Spinal cord (tissue), 10 donors: ENCODE results near the gene KLHDC9. TPM values are rescaled to one million over a fixed set of nuclear protein-coding genes. Genes with fewer than 3 reads are reported as not detected.

Experiments
- DNase-seq, 6 donors: peaks; one replicate each; pipeline versions ENCODE4 v3.0.0 to v3.0.0-alpha.2; 2013 to 2015; ENCODE audit warnings: low spot score in 6 of 6, low read depth in 4 of 6
- H3K27ac ChIP-seq: one replicate; pipeline ENCODE4 v1.5.1; 2013; ENCODE audit warnings: low read depth, low read length, control low read depth
- H3K27me3 ChIP-seq: one replicate; pipeline ENCODE4 v1.6.1; 2013; ENCODE audit warnings: low read length; ENCODE audit not compliant: control insufficient read depth, insufficient read depth
- H3K36me3 ChIP-seq: one replicate; pipeline ENCODE4 v1.6.1; 2013; ENCODE audit warnings: low read length; ENCODE audit not compliant: control insufficient read depth, insufficient read depth
- H3K4me1 ChIP-seq: one replicate; pipeline ENCODE4 v1.6.1; 2013; ENCODE audit warnings: low read length; ENCODE audit not compliant: control insufficient read depth, insufficient read depth
- H3K4me3 ChIP-seq: one replicate; pipeline ENCODE4 v1.5.1; 2013; ENCODE audit warnings: low read depth, low read length, control low read depth
- H3K9me3 ChIP-seq: one replicate; pipeline ENCODE4 v1.6.1; 2013; ENCODE audit warnings: low read length; ENCODE audit not compliant: control insufficient read depth, insufficient read depth
- WGBS: methylation state at CpG from one replicate; pipeline ENCODE4 v1.1.5; 2013; ENCODE audit warnings: missing lambda C conversion rate; ENCODE audit not compliant: insufficient coverage; 5-methylcytosine and 5-hydroxymethylcytosine counted together
- polyA plus RNA-seq, 2 donors: library from polyadenylated mRNA; unstranded; fragments of 120-200 nt; gene quantifications; one replicate each; pipeline ENCODE4 v1.2.1, GENCODE V29; 2013; ENCODE audit not compliant: insufficient read length in 2 of 2
- total RNA-seq, 2 donors: library from RNA; depleted of rRNA in 1 of 2; stranded (reverse); fragments of 120-200 nt in 1 of 2; fragments of >200 nt in 1 of 2; gene quantifications; one replicate each; pipeline versions ENCODE4 v1.2.3 to v1.2.4, GENCODE V29; 2013 to 2014
- donor health status: healthy.

Gene KLHDC9
- total and polyA plus RNA-seq, 4 donors: 10.0 to 27.7 (median 24.2) TPM

GRCh38 chr1:161074676-161075368, 23.3 kb upstream of the KLHDC9 start:
- H3K27me3 ChIP-seq: no peaks in the 10 kb centered on the region
- no peaks in the 10 kb centered on the region for H3K9me3 ChIP-seq
- WGBS: 87% methylated on average over 9 of the region's 12 CpGs
- H3K36me3 ChIP-seq: no peaks in the 10 kb centered on the region
- H3K4me3 ChIP-seq: no peak overlapping the region
- no peak overlapping the region for H3K27ac ChIP-seq
- DNase-seq: no peak
- H3K4me1 ChIP-seq: no peaks in the 10 kb centered on the region

- no peaks in the 10 kb centered on the region for H3K4me1 ChIP-seq
- no peaks in the 10 kb centered on the region for H3K36me3 ChIP-seq
- no peak overlapping the region for H3K27ac ChIP-seq
- no peaks in the 10 kb centered on the region for H3K9me3 ChIP-seq
- no peaks in the 10 kb centered on the region for H3K27me3 ChIP-seq
- no peak for DNase-seq
- H3K4me3 ChIP-seq: no peak overlapping the region
These were observed 21.8 kb upstream of the KLHDC9 start for GRCh38 chr1:161076410-161076809.

- H3K4me3 ChIP-seq: no peak overlapping the region
- no peak overlapping the region for H3K27ac ChIP-seq
- no peaks in the 10 kb centered on the region for H3K36me3 ChIP-seq
- DNase-seq: no peak
- no peaks in the 10 kb centered on the region for H3K27me3 ChIP-seq
- no peaks in the 10 kb centered on the region for H3K9me3 ChIP-seq
- H3K4me1 ChIP-seq: no peaks in the 10 kb centered on the region
- whole genome bisulfite sequencing: 56% methylated on average over 8 of the region's 9 CpGs
These were observed 20.7 kb upstream of the KLHDC9 start for GRCh38 chr1:161077426-161077825.

- DNase-seq: no peak
- no peaks in the 10 kb centered on the region for H3K36me3 ChIP-seq
- no peaks in the 10 kb centered on the region for H3K9me3 ChIP-seq
- no peak overlapping the region for H3K27ac ChIP-seq
- WGBS: 57% methylated on average over 39 of the region's 41 CpGs
- no peaks in the 10 kb centered on the region for H3K27me3 ChIP-seq
- H3K4me3 ChIP-seq: no peak overlapping the region
- no peaks in the 10 kb centered on the region for H3K4me1 ChIP-seq
These were observed 18.6 kb upstream of the KLHDC9 start for GRCh38 chr1:161079436-161080110.

GRCh38 chr1:161080441-161081405, 17.4 kb upstream of the KLHDC9 start:
- H3K27ac ChIP-seq: no peak overlapping the region
- H3K4me1 ChIP-seq: no peaks in the 10 kb centered on the region
- WGBS: 47% methylated on average over 4 of the region's 5 CpGs
- H3K9me3 ChIP-seq: no peaks in the 10 kb centered on the region
- H3K4me3 ChIP-seq: no peak overlapping the region
- DNase-seq: no peak
- H3K27me3 ChIP-seq: no peaks in the 10 kb centered on the region
- no peaks in the 10 kb centered on the region for H3K36me3 ChIP-seq

- 77% methylated on average over 5 of the region's 5 CpGs for WGBS
- H3K36me3 ChIP-seq: no peaks in the 10 kb centered on the region
- no peak overlapping the region for H3K4me3 ChIP-seq
- DNase-seq: no peak
- no peaks in the 10 kb centered on the region for H3K4me1 ChIP-seq
- no peaks in the 10 kb centered on the region for H3K9me3 ChIP-seq
- H3K27me3 ChIP-seq: no peaks in the 10 kb centered on the region
- no peak overlapping the region for H3K27ac ChIP-seq
These were observed 16.6 kb upstream of the KLHDC9 start for GRCh38 chr1:161081519-161081918.

GRCh38 chr1:161082483-161082882, 15.7 kb upstream of the KLHDC9 start:
- Histone ChIP-seq H3K4me3 (no peak overlapping the region), H3K9me3 (no peaks in the 10 kb centered on the region), H3K36me3 (no peaks in the 10 kb centered on the region), H3K27ac (no peak overlapping the region), H3K4me1 (no peaks in the 10 kb centered on the region), H3K27me3 (no peaks in the 10 kb centered on the region)
- DNase-seq: no peak
- 67% methylated on average over 1 of the region's 2 CpGs for WGBS

GRCh38 chr1:161082996-161083747, 15.0 kb upstream of the KLHDC9 start:
- WGBS: 74% methylated on average over 6 of the region's 8 CpGs
- Histone ChIP-seq H3K36me3 (no peaks in the 10 kb centered on the region), H3K4me1 (no peaks in the 10 kb centered on the region), H3K9me3 (no peaks in the 10 kb centered on the region), H3K4me3 (no peak overlapping the region), H3K27me3 (no peaks in the 10 kb centered on the region), H3K27ac (no peak overlapping the region)
- DNase-seq: no peak
